GM12878 (cell line): ENCODE measurements around the gene LIMK1. TPM values are rescaled to one million over a fixed set of nuclear protein-coding genes. Genes with fewer than 3 reads are reported as not detected.

ENCODE experiments used
- ATAC-seq: fragments of 200-7000 bp; cut with Tn5 transposase; 3 replicates; pipeline ENCODE4 v1.9.1; 2020; ENCODE audit warnings: mild to moderate bottlenecking, moderate library complexity
- BruUV-seq: library from RNA; stranded (reverse); fragments of 400-500 nt; replicated peaks from 2 replicates; lab custom pipeline; 2021; lab: Mats Ljungman, UMichigan
- CTCF ChIA-PET: fragments of 300-600 bp; sonication (Branson Sonifier 250); formaldehyde crosslinking; extraction: SDS; loops from one replicate; lab custom pipeline; 2021; ENCODE audit warnings: inconsistent platforms; lab: Yijun Ruan, JAX
- POLR2A ChIA-PET: fragments of 350-600 bp; formaldehyde crosslinking; extraction: SDS; loops from one replicate; lab custom pipeline; 2021; ENCODE audit warnings: inconsistent platforms; lab: Charles Lee
- RAD21 ChIA-PET: fragments of 300-600 bp; sonication (Branson Sonifier 250); formaldehyde crosslinking; loops from one replicate; lab custom pipeline; 2023; ENCODE audit warnings: antibody characterized with exemption; ENCODE audit not compliant: unreplicated experiment; lab: Charles Lee
- SMC1A ChIA-PET: fragments of 300-600 bp; sonication (Branson Sonifier 250); formaldehyde crosslinking; loops from one replicate; lab custom pipeline; 2023; ENCODE audit not compliant: unreplicated experiment, uncharacterized antibody; lab: Charles Lee
- DNase-seq: peaks from one replicate; pipeline ENCODE4 v3.0.0-alpha.2; 2011; ENCODE audit warnings: low read depth, low spot score
- FAIRE-seq: peaks from 3 replicates; lab custom pipeline; 2011; peaks lifted over from hg19 to GRCh38; lab: Jason Lieb, UNC
- H2AFZ ChIP-seq: 2 replicates; pipeline ENCODE4 v1.6.0; 2011; ENCODE audit warnings: low read depth, low read length, control low read depth; ENCODE audit not compliant: control insufficient read depth
- H3K27ac ChIP-seq: 2 replicates; pipeline ENCODE4 v1.5.1; 2011; ENCODE audit warnings: control low read depth; ENCODE audit not compliant: control insufficient read depth, insufficient read depth
- H3K27me3 ChIP-seq, 2 experiments: replicated peaks in 1 of 2; 2 replicates each; pipeline versions ENCODE4 v1.6.0 to v1.6.1; 2011; ENCODE audit warnings: low read length in 1 of 2; ENCODE audit not compliant: control insufficient read depth in 2 of 2, insufficient read depth in 2 of 2
- H3K36me3 ChIP-seq, 2 experiments: 2 replicates each; pipeline ENCODE4 v1.5.1; 2011; ENCODE audit warnings: low read length in 1 of 2; ENCODE audit not compliant: control insufficient read depth in 2 of 2, insufficient read depth in 2 of 2
- H3K4me1 ChIP-seq: 2 replicates; pipeline ENCODE4 v1.6.1; 2011; ENCODE audit warnings: mild to moderate bottlenecking, low read length, moderate library complexity, mixed read lengths; ENCODE audit not compliant: control insufficient read depth, insufficient read depth
- H3K4me2 ChIP-seq: 2 replicates; pipeline ENCODE4 v1.6.0; 2011; ENCODE audit warnings: control low read depth; ENCODE audit not compliant: control insufficient read depth, insufficient read depth
- H3K4me3 ChIP-seq: fragments of 200-600 bp; sonication (generic); 2 replicates; pipeline ENCODE4 v1.5.1; 2016
- H3K79me2 ChIP-seq: 2 replicates; pipeline ENCODE4 v1.6.0; 2011; ENCODE audit warnings: low read length; ENCODE audit not compliant: control insufficient read depth, insufficient read depth
- H3K9ac ChIP-seq: 2 replicates; pipeline ENCODE4 v1.8.0; 2011; ENCODE audit warnings: low read length, control low read depth, mixed read lengths; ENCODE audit not compliant: control insufficient read depth, insufficient read depth
- H3K9me3 ChIP-seq: replicated peaks from 3 replicates; pipeline ENCODE4 v1.5.1; 2011; ENCODE audit warnings: mild to moderate bottlenecking, low read length; ENCODE audit not compliant: control insufficient read depth, insufficient read depth
- H4K20me1 ChIP-seq: 2 replicates; pipeline ENCODE4 v1.6.0; 2011; ENCODE audit not compliant: control insufficient read depth, insufficient read depth
- BCLAF1 ChIP-seq: fragments of 450-650 bp; IDR thresholded peaks from 2 replicates; pipeline ENCODE4 v1.6.1; 2017; ENCODE audit warnings: antibody characterized with exemption, mild to moderate bottlenecking, moderate library complexity
- BMI1 ChIP-seq: fragments of 450-650 bp; IDR thresholded peaks from 2 replicates; pipeline ENCODE4 v1.6.1; 2016; ENCODE audit warnings: mild to moderate bottlenecking, moderate library complexity, borderline replicate concordance
- BRCA1 ChIP-seq: IDR thresholded peaks from 2 replicates; pipeline ENCODE4 v1.6.1; 2011; ENCODE audit warnings: low read depth, low read length, improper control_type of control experiment
- IKZF1 ChIP-seq: fragments of 450-650 bp; conservative IDR thresholded peaks from 2 replicates; pipeline ENCODE4 v1.6.1; 2017; ENCODE audit warnings: antibody characterized with exemption, mild to moderate bottlenecking
- KDM1A ChIP-seq: fragments of 200-600 bp; sonication (generic); IDR thresholded peaks from 2 replicates; pipeline ENCODE4 v1.6.1; 2016; ENCODE audit warnings: borderline replicate concordance
- NR2C2 ChIP-seq: IDR thresholded peaks from 2 replicates; pipeline ENCODE4 v1.6.1; 2011; ENCODE audit warnings: borderline replicate concordance, low read depth; ENCODE audit not compliant: control insufficient read depth, insufficient read length
- PKNOX1 ChIP-seq: fragments of 450-650 bp; IDR thresholded peaks from 2 replicates; pipeline ENCODE4 v1.6.1; 2016; ENCODE audit warnings: mild to moderate bottlenecking
- POLR2AphosphoS5 ChIP-seq: IDR thresholded peaks from 2 replicates; pipeline ENCODE4 v1.6.1; 2011; ENCODE audit warnings: mild to moderate bottlenecking, low read length, inconsistent platforms
- RUNX3 ChIP-seq: IDR thresholded peaks from 2 replicates; pipeline ENCODE4 v1.6.1; 2012; ENCODE audit warnings: low read length, inconsistent platforms
- SIX5 ChIP-seq: IDR thresholded peaks from 2 replicates; pipeline ENCODE4 v1.6.1; 2011; ENCODE audit warnings: mild to moderate bottlenecking, low read depth, low read length, moderate library complexity; ENCODE audit not compliant: severe bottlenecking
- SMAD5 ChIP-seq: IDR thresholded peaks from 2 replicates; pipeline ENCODE4 v1.6.1; 2016; ENCODE audit warnings: antibody characterized with exemption, low read depth
- SP1 ChIP-seq: IDR thresholded peaks from one replicate; pipeline ENCODE4 v1.6.1; 2011; ENCODE audit warnings: low read depth, low read length
- SREBF2 ChIP-seq: IDR thresholded peaks from 2 replicates; pipeline ENCODE4 v1.6.1; 2012; ENCODE audit warnings: mild to moderate bottlenecking, low read length
- USF2 ChIP-seq: IDR thresholded peaks from 2 replicates; pipeline ENCODE4 v1.6.1; 2011; ENCODE audit warnings: low read depth, low read length, improper control_type of control experiment, borderline replicate concordance
- ZBTB4 ChIP-seq: fragments of 450-650 bp; formaldehyde crosslinking; IDR thresholded peaks from 2 replicates; pipeline ENCODE4 v1.4.0; 2022; ENCODE audit warnings: mild to moderate bottlenecking, moderate library complexity
- ZZZ3 ChIP-seq: IDR thresholded peaks from 2 replicates; pipeline ENCODE4 v1.6.1; 2011; ENCODE audit warnings: low read depth; ENCODE audit not compliant: control insufficient read depth, insufficient read length
- WGBS: methylation state at CpG from one replicate; pipeline ENCODE4 v1.1.6; 2016; ENCODE audit warnings: low lambda C conversion rate; ENCODE audit not compliant: insufficient replicate concordance, insufficient coverage; ENCODE audit errors: missing lambda C conversion rate; 5-methylcytosine and 5-hydroxymethylcytosine counted together
- in situ Hi-C: fragments of 300-500 bp; cut with MboI; formaldehyde crosslinking; loops from 9 replicates; pipeline ENCODE4 v1.14.3; 2018; ENCODE audit warnings: mixed read lengths
- intact Hi-C: fragments of 100-400 bp; cut with micrococcal nuclease; formaldehyde crosslinking; loops from one replicate; pipeline ENCODE4 v1.14.2; 2022; ENCODE audit not compliant: unreplicated experiment
- polyA plus RNA-seq, 11 experiments: library from polyadenylated mRNA; depleted of rRNA in 4 of 11; unstranded in 6 of 11; stranded (reverse) in 5 of 11; fragments of >200 nt; fragmentation: Nextera tagmentation in 4 of 11; fragmentation: Illumina TruSeq in 1 of 11; extraction: Ambion mirVana in 4 of 11; extraction: Trizol in 1 of 11; gene quantifications; 1 replicate in 1 of 11; 2 replicates in 10 of 11; pipeline versions ENCODE4 v1.2.1 to v1.2.3, GENCODE V29; 2011 to 2016; ENCODE audit warnings: inconsistent platforms in 2 of 11, missing spikeins in 2 of 11, low read depth in 1 of 11
- total RNA-seq, 4 experiments: library from RNA; depleted of rRNA in 3 of 4; stranded (reverse); fragments of >200 nt in 3 of 4; fragmentation: Illumina TruSeq in 1 of 4; extraction: Trizol in 1 of 4; gene quantifications; 2 replicates each; pipeline versions ENCODE4 v1.2.1 to v1.2.3, GENCODE V29; 2013 to 2021

The LIMK1 gene
- total and polyA plus RNA-seq, 10 of the 15 experiments (the other 5 are each of a cell fraction or from before 2014, with no cell fraction given), result 0.71 to 59.4 (median 28.8) TPM

GRCh38 chr7:74092321-74092963 lies 8.8 kb downstream of the LIMK1 start:
- 2% methylated on average over 13 of the region's 13 CpGs for WGBS
- intact Hi-C loops, result no loop called here
- H3K79me2 ChIP-seq, result peaks cover 32% of the 10 kb centered on the region
- peak; percentile 62 for ATAC-seq
- ChIA-PET POLR2A (interaction anchor here (0.5 to 2.5 kb wide), 6 partner anchors 8 to 553 kb away, joined by 3 to 13 read pairs (median 6); partner anchors contain the start of genes EIF4H, LIMK1 and TBL2), RAD21 (interaction anchor here (0.6 to 2.9 kb wide), 4 partner anchors 8 to 114 kb away, joined by 3 to 10 read pairs (median 6); partner anchors contain the start of gene LIMK1), CTCF (interaction anchor here (0.6 to 2.4 kb wide), 4 partner anchors 9 to 91 kb away, joined by 3 to 7 read pairs (median 4); no protein-coding TSS in a partner anchor), SMC1A (interaction anchor here (0.6 to 1.4 kb wide), 3 partner anchors 8 to 14 kb away, joined by 3 to 8 read pairs (median 4); no protein-coding TSS in a partner anchor)
- DNase-seq, result no peak
- in situ Hi-C loops, result no loop called here
- no TSS peak for BruUV-seq
- peak overlapping the region; percentile 94 for H3K27ac ChIP-seq
- no peaks in the 10 kb centered on the region; the same call in 2 of the 3 replicates for H3K9me3 ChIP-seq
- peak overlapping the region; percentile 80 for H3K4me3 ChIP-seq
- FAIRE-seq, result no peak
- no peaks in the 10 kb centered on the region for H4K20me1 ChIP-seq
- H2AFZ ChIP-seq, result peak overlapping the region; percentile 67
- peak overlapping the region; percentile 87 for H3K9ac ChIP-seq
- peaks cover 26% of the 10 kb centered on the region for H3K4me1 ChIP-seq
- peak overlapping the region; percentile 100 for H3K4me2 ChIP-seq
- peaks cover 8 to 9% of the 10 kb centered on the region in 2 experiments for H3K36me3 ChIP-seq
- H3K27me3 ChIP-seq, result no peaks in the 10 kb centered on the region
- no peak for TF ChIP-seq SREBF2
- no peak for TF ChIP-seq ZBTB4 (CRISPR knock-in tag)
- no peak for TF ChIP-seq POLR2AphosphoS5
- peak; percentile 65; the same call in 1 of the 2 replicates for TF ChIP-seq PKNOX1
- TF ChIP-seq BMI1, result no peak
- no peak for TF ChIP-seq RUNX3
- no peak for TF ChIP-seq NR2C2
- TF ChIP-seq SP1, result no peak
- no peak for TF ChIP-seq KDM1A
- TF ChIP-seq IKZF1, result no peak
- TF ChIP-seq SIX5, result no peak
- peak; percentile 18; the same call in 1 of the 2 replicates for TF ChIP-seq SMAD5
- no peak for TF ChIP-seq ZZZ3
- TF ChIP-seq BRCA1, result no peak
- TF ChIP-seq USF2, result no peak
- no peak for TF ChIP-seq BCLAF1
